ENCODE measurements around the gene INAVA. TPM values are rescaled to one million over a fixed set of nuclear protein-coding genes. Genes with fewer than 3 reads are reported as not detected.

The INAVA gene
- total RNA-seq, 1 experiment from 2014 or later: 36.8 TPM

GRCh38 chr1:200866521-200866920 is 28.2 kb upstream of the INAVA start:
- Histone ChIP-seq H2AFZ (ENCODE audit: low read length) (no peak overlapping the region), H3T11ph (ENCODE audit: low read length) (no peak overlapping the region), H3K4ac (ENCODE audit: low read depth, low read length) (no peak overlapping the region), H2BK20ac (ENCODE audit: low read depth, low read length, poor library complexity, severe bottlenecking) (no peak overlapping the region), H2BK120ac (ENCODE audit: low read depth, low read length, poor library complexity, severe bottlenecking) (no peak overlapping the region), H3K79me2 (ENCODE audit: insufficient read depth, low read length) (no peaks in the 10 kb centered on the region), H3K14ac (ENCODE audit: insufficient read depth, low read length) (no peak overlapping the region), H2BK5ac (ENCODE audit: insufficient read length, low read length) (no peak overlapping the region), H3K18ac (ENCODE audit: insufficient read length, low read depth, low read length) (no peak overlapping the region), H3K27ac (ENCODE audit: insufficient read length, low read depth, low read length) (no peak overlapping the region), H4K91ac (ENCODE audit: insufficient read length, low read depth, low read length) (no peak overlapping the region), H4K5ac (ENCODE audit: insufficient read length, low read depth, low read length) (no peak overlapping the region), H3K27me3 (ENCODE audit: insufficient read depth, low read length) (no peaks in the 10 kb centered on the region), H3K4me2 (ENCODE audit: insufficient read depth, insufficient read length, low read length) (no peak overlapping the region), H2AK5ac (ENCODE audit: insufficient read length, low read length) (no peak overlapping the region), H3K56ac (ENCODE audit: insufficient read length, low read depth, low read length) (no peak overlapping the region), H3K9ac (ENCODE audit: extremely low read depth, insufficient read length, low read length) (no peak overlapping the region), H4K8ac (replicated peaks; ENCODE audit: insufficient read length, low read depth, low read length) (no peak overlapping the region), H3K4me1 (ENCODE audit: insufficient read depth, low read length) (no peaks in the 10 kb centered on the region), H3K79me1 (ENCODE audit: insufficient read depth, low read depth, low read length, poor library complexity, severe bottlenecking) (no peaks in the 10 kb centered on the region), H2BK12ac (ENCODE audit: insufficient read length, low read depth, low read length) (no peak overlapping the region), H2BK15ac (ENCODE audit: low read depth, low read length) (no peak overlapping the region), H3K23ac (ENCODE audit: insufficient read length, low read depth, low read length) (no peak overlapping the region), H4K20me1 (ENCODE audit: control insufficient read depth, insufficient read depth, insufficient read length) (no peaks in the 10 kb centered on the region), H3K23me2 (ENCODE audit: insufficient read length, low read depth, low read length, poor library complexity, severe bottlenecking) (no peaks in the 10 kb centered on the region), H3K9me3 (ENCODE audit: control insufficient read depth, low read depth, low read length) (no peaks in the 10 kb centered on the region)
- Mint-ChIP-seq H3K27ac (no peak overlapping the region), H3K36me3 (ENCODE audit: insufficient read depth in 1 of 3, low read depth in 3 of 3) (peaks cover 0 to 9% (median 0%) of the 10 kb centered on the region in 3 experiments; a peak in 2 of 7 replicates), H3K4me1 (peaks cover 5 to 12% of the 10 kb centered on the region in 2 experiments; a peak in 3 of 4 replicates), H3K4me3 (no peak overlapping the region), H3K9me3 (no peaks in the 10 kb centered on the region), H3K27me3 (ENCODE audit: low read depth) (no peaks in the 10 kb centered on the region)
- no CpG with 5 or more reads among the region's 5 CpGs for WGBS (ENCODE audit: extremely low coverage, insufficient read length, low lambda C conversion rate)
- DNase-seq: no peak
- no peak for TF ChIP-seq CTCF (conservative IDR thresholded peaks at IDR 0.05)

All from H9 (cell line).